AG09309 (cell line): ENCODE results near the gene RAPGEF1.
A peak's percentile ranks its signal among the peaks of the same experiment; 100 is the strongest.

Experiments used
- DNase-seq: peaks from one replicate; pipeline ENCODE4 v3.0.0-alpha.2; 2010; ENCODE audit warnings: low read depth
- H3K4me3 ChIP-seq: 2 replicates; pipeline ENCODE4 v1.5.1; 2011; ENCODE audit warnings: mild to moderate bottlenecking, low read depth, low read length, moderate library complexity; ENCODE audit not compliant: control insufficient read depth
- TF ChIP-seq, protein P1 (sequence below): IDR thresholded peaks from 2 replicates; pipeline ENCODE4 v1.5.1; 2011; ENCODE audit warnings: mild to moderate bottlenecking, low read depth, low read length, inconsistent platforms; ENCODE audit not compliant: insufficient read depth, control insufficient read depth; ENCODE audit errors: missing control alignments

The RAPGEF1 gene, protein sequence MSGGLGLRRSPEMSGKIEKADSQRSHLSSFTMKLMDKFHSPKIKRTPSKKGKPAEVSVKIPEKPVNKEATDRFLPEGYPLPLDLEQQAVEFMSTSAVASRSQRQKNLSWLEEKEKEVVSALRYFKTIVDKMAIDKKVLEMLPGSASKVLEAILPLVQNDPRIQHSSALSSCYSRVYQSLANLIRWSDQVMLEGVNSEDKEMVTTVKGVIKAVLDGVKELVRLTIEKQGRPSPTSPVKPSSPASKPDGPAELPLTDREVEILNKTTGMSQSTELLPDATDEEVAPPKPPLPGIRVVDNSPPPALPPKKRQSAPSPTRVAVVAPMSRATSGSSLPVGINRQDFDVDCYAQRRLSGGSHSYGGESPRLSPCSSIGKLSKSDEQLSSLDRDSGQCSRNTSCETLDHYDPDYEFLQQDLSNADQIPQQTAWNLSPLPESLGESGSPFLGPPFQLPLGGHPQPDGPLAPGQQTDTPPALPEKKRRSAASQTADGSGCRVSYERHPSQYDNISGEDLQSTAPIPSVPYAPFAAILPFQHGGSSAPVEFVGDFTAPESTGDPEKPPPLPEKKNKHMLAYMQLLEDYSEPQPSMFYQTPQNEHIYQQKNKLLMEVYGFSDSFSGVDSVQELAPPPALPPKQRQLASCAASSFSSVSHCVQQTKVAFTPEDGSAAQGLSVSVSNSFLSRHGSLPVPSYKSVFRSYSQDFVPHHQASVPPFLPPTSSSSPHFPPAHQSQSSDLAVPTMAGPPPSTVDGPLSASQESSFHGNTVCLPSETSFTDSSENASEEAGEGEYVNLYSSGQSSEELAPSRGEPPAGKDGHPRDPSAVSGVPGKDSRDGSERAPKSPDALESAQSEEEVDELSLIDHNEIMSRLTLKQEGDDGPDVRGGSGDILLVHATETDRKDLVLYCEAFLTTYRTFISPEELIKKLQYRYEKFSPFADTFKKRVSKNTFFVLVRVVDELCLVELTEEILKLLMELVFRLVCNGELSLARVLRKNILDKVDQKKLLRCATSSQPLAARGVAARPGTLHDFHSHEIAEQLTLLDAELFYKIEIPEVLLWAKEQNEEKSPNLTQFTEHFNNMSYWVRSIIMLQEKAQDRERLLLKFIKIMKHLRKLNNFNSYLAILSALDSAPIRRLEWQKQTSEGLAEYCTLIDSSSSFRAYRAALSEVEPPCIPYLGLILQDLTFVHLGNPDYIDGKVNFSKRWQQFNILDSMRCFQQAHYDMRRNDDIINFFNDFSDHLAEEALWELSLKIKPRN (N-terminal part only)

DNA sequence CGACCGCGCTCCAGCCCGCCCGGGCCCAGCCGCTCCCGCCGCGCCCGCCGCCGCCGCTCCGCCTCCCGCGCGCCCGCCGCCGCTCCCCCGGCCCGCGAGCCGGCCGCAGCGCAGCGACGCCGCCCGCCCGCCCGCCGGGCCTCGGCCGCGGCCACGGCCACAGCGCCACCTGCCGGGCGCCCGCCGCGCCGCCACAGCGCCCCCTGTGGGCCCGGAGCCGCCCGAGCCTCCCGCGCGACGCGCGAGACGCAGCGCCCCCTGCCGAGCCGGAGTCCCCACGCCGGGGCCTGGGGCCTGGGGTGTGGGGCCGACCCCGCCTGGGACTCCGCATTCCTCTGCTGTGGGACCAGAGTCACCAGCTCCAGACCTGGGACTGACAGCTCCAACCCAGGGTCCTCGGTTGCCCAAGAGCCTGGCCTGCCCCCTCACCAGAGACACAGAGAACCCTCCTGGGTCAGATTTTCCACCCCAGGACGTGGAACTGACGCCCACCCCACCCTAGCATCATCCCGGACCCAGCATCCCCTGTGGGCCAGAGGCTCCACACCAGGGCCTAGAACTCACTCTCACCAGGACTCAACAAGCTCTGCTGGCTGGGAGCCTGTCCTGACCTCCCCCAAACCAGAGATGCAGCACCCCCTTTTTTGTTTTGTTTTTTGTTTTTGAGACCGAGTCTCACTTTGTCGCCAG lies at the start of gene RAPGEF1:
Gene RAPGEF1, minus strand, starts transcription at position 118 of the 690 bp plus-strand sequence. CDS start 246 bp downstream, outside the sequence.
- TF ChIP-seq, protein P1, sequence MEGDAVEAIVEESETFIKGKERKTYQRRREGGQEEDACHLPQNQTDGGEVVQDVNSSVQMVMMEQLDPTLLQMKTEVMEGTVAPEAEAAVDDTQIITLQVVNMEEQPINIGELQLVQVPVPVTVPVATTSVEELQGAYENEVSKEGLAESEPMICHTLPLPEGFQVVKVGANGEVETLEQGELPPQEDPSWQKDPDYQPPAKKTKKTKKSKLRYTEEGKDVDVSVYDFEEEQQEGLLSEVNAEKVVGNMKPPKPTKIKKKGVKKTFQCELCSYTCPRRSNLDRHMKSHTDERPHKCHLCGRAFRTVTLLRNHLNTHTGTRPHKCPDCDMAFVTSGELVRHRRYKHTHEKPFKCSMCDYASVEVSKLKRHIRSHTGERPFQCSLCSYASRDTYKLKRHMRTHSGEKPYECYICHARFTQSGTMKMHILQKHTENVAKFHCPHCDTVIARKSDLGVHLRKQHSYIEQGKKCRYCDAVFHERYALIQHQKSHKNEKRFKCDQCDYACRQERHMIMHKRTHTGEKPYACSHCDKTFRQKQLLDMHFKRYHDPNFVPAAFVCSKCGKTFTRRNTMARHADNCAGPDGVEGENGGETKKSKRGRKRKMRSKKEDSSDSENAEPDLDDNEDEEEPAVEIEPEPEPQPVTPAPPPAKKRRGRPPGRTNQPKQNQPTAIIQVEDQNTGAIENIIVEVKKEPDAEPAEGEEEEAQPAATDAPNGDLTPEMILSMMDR: peak; percentile 63
- peak within 1 kb of the TSS; percentile 66 for H3K4me3 ChIP-seq
- DNase-seq: no peak

DNA sequence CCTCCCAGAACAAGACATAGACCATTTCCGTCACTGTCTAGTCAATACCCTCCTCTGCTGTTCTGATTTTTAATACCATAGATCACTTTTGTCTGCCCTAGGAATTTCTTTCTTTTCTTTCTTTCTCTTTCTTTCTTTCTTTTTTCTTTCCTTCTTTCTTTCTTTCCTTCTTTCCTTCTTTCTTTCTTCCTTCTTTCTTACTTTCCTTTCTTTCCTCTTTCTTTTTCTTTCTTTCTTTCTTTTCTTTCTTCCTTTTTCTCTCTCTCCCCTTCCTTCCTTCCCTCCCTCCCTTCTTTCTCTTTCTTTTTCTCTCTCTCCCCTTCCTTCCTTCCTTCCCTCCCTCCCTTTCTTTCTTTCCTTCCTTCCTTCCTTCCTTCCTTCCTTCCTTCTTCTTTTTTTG lies 49.0 kb upstream of the RAPGEF1 start:
- no peak overlapping the region for H3K4me3 ChIP-seq
- TF ChIP-seq, protein P1: no peak
- DNase-seq: no peak

DNA sequence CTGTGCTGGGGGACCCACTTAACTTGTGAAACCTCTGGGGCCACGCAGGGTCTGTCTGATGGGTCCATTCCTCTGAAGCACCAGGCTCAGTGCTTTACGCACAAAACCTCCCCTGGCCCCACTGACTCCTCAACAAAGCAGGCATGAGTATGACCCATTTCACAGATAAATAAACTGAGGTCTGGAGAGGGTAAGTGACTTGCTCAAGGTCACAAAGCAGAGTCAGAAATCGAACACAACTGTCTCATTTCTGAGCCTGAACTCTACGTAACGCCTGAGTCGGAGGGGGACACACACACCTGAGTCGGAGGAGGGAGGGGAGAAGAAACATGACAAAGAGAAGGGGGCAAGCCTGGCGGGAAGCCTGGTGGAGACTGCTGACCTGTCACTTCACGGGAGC lies 48.0 kb upstream of the RAPGEF1 start:
- H3K4me3 ChIP-seq: no peak overlapping the region
- TF ChIP-seq, protein P1: no peak
- DNase-seq: no peak

DNA sequence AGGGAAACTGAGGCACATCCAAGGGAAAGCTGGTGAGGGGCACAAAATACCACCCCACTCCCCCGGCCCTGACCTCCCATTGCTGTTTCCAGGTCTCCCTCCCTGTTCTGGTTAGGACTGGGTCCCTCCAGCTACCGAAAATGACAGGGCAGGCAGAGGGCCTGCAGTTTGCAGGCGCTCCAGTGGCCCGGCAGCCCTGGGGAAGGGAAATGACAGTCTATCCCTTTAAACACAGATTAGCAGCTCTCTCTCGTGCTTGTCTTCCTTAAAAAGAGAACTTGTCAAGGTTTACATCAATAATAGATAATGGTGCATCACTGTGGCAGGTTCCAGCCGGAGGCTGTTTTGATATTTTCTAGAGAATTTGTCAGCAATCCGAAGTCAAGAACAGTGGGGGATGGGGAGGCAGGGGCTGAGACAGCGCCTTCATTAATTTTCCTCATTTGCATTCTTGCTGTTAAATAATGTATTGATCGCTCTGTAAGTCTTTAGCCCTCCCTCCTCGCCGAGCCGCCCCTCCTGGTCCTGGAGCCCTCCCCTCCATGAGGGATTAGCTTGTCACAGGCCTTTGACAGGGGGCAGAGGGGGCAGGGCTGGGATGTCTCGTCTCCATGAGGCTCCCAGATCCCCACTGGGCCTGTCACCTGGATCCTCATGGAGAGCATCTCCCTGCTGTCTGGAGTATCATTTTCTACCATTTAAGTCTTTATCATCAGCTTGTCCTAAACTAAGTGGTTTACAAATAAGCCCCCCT lies 45.0 kb upstream of the RAPGEF1 start:
- DNase-seq: no peak
- no peak overlapping the region for H3K4me3 ChIP-seq
- TF ChIP-seq, protein P1: no peak

DNA sequence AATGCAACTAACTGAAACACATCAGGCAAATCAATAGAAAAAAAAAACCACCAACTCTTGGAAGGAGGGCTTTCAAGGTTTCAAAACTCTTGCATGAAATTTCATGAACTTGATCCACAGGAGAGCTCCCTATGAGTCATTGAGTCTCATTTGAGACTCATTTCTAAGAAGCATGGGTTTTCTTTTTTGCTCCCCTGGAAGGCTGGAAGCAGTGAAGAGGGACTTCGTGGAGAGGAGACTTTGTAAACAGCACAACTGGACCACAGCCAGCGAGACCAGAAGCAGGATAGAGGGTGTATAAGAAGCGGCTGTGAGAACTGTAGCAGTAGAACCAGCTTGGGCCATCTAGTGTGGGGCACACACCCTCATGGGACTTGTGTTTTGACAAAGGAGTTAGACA lies 41.2 kb upstream of the RAPGEF1 start:
- DNase-seq: no peak
- TF ChIP-seq, protein P1: no peak
- no peak overlapping the region for H3K4me3 ChIP-seq
